IMR-90 (cell line): ENCODE measurements around the gene VAT1L. TPM values are rescaled to one million over a fixed set of nuclear protein-coding genes. Genes with fewer than 3 reads are reported as not detected.

Experiments
- ATAC-seq: fragments of 200-7000 bp; cut with Tn5 transposase; 2 replicates; pipeline ENCODE4 v1.9.1; 2020; ENCODE audit warnings: low read depth, mild to moderate bottlenecking, moderate library complexity
- BruUV-seq: library from RNA; stranded (reverse); fragments of 400-500 nt; replicated peaks from 2 replicates; lab custom pipeline; 2021; lab: Mats Ljungman, UMichigan
- CTCF ChIA-PET: fragments of 300-600 bp; formaldehyde crosslinking; extraction: SDS; loops from one replicate; lab custom pipeline; 2021; ENCODE audit warnings: antibody characterized with exemption; lab: Yijun Ruan, JAX
- POLR2A ChIA-PET: fragments of 300-600 bp; sonication (Branson Sonifier 250); formaldehyde crosslinking; loops from one replicate; lab custom pipeline; 2022; ENCODE audit warnings: antibody characterized with exemption; ENCODE audit not compliant: unreplicated experiment; lab: Charles Lee
- DNase-seq: peaks from one replicate; pipeline ENCODE4 v3.0.0; 2013
- H2AFZ ChIP-seq: replicated peaks from 2 replicates; pipeline ENCODE3; 2013; ENCODE audit warnings: low read length, mild to moderate bottlenecking; ENCODE audit not compliant: poor library complexity
- H2AK5ac ChIP-seq: 2 replicates; pipeline ENCODE4 v1.6.1; 2013; ENCODE audit warnings: low read depth, low read length, inconsistent platforms
- H2AK9ac ChIP-seq: replicated peaks from 2 replicates; pipeline ENCODE3; 2013; ENCODE audit warnings: mild to moderate bottlenecking, low read depth, low read length, moderate library complexity; ENCODE audit not compliant: poor library complexity
- H2BK120ac ChIP-seq: 2 replicates; pipeline ENCODE4 v1.6.1; 2013; ENCODE audit warnings: low read depth, low read length, inconsistent platforms
- H2BK15ac ChIP-seq: 3 replicates; pipeline ENCODE4 v1.6.1; 2013; ENCODE audit warnings: low read depth, low read length, inconsistent platforms
- H2BK20ac ChIP-seq: 2 replicates; pipeline ENCODE4 v1.6.1; 2013; ENCODE audit warnings: low read depth, mild to moderate bottlenecking, inconsistent platforms, low read length, moderate library complexity
- H2BK5ac ChIP-seq: 2 replicates; pipeline ENCODE4 v1.6.1; 2013; ENCODE audit warnings: mild to moderate bottlenecking, low read depth, low read length, inconsistent platforms; ENCODE audit not compliant: poor library complexity, severe bottlenecking
- H3K14ac ChIP-seq: replicated peaks from 2 replicates; pipeline ENCODE4 v1.6.1; 2013; ENCODE audit warnings: low read depth, low read length, inconsistent platforms
- H3K18ac ChIP-seq: 2 replicates; pipeline ENCODE4 v1.6.1; 2013; ENCODE audit warnings: low read depth, low read length, control low read depth
- H3K23ac ChIP-seq: 2 replicates; pipeline ENCODE4 v1.6.1; 2013; ENCODE audit warnings: low read depth, low read length, inconsistent platforms
- H3K27ac ChIP-seq: 2 replicates; pipeline ENCODE4 v1.5.1; 2013; ENCODE audit warnings: mild to moderate bottlenecking, control low read depth, low read length; ENCODE audit not compliant: insufficient read depth
- H3K27me3 ChIP-seq: 2 replicates; pipeline ENCODE4 v1.6.1; 2013; ENCODE audit warnings: low read length; ENCODE audit not compliant: control insufficient read depth, insufficient read depth
- H3K36me3 ChIP-seq: 2 replicates; pipeline ENCODE4 v1.6.1; 2013; ENCODE audit warnings: low read length, mixed read lengths; ENCODE audit not compliant: control insufficient read depth, insufficient read depth
- H3K4ac ChIP-seq: 2 replicates; pipeline ENCODE4 v1.6.1; 2013; ENCODE audit warnings: low read depth, low read length, inconsistent platforms
- H3K4me1 ChIP-seq: 2 replicates; pipeline ENCODE4 v1.6.1; 2013; ENCODE audit warnings: low read length, mixed read lengths; ENCODE audit not compliant: control insufficient read depth, insufficient read depth
- H3K4me2 ChIP-seq: 2 replicates; pipeline ENCODE4 v1.6.1; 2013; ENCODE audit warnings: low read depth, mild to moderate bottlenecking, control low read depth, low read length, moderate library complexity
- H3K4me3 ChIP-seq: 2 replicates; pipeline ENCODE4 v1.5.1; 2013; ENCODE audit warnings: low read depth, mild to moderate bottlenecking, control low read depth, low read length, moderate library complexity; ENCODE audit not compliant: insufficient read depth
- H3K56ac ChIP-seq: 2 replicates; pipeline ENCODE4 v1.6.1; 2013; ENCODE audit warnings: low read length, inconsistent platforms; ENCODE audit not compliant: insufficient read depth; ENCODE audit errors: extremely low read depth
- H3K79me1 ChIP-seq, 2 experiments: 2 replicates each; pipeline ENCODE4 v1.6.1; 2013; ENCODE audit warnings: low read length in 2 of 2, inconsistent platforms in 1 of 2, low read depth in 1 of 2
- H3K9ac ChIP-seq: 2 replicates; pipeline ENCODE4 v1.6.1; 2013; ENCODE audit warnings: low read depth, low read length, control low read depth
- H3K9me1 ChIP-seq: 2 replicates; pipeline ENCODE4 v1.6.1; 2013; ENCODE audit warnings: low read length, inconsistent platforms; ENCODE audit not compliant: insufficient read depth
- H3K9me3 ChIP-seq: 2 replicates; pipeline ENCODE4 v1.6.1; 2013; ENCODE audit warnings: low read length; ENCODE audit not compliant: control insufficient read depth, insufficient read depth
- H4K20me1 ChIP-seq: 2 replicates; pipeline ENCODE4 v1.6.1; 2013; ENCODE audit warnings: low read length, inconsistent platforms; ENCODE audit not compliant: insufficient read depth
- H4K5ac ChIP-seq: 2 replicates; pipeline ENCODE4 v1.6.1; 2013; ENCODE audit warnings: mild to moderate bottlenecking, low read depth, low read length, control low read depth
- H4K8ac ChIP-seq, 2 experiments: 2 replicates each; pipeline ENCODE4 v1.6.1; 2013; ENCODE audit warnings: low read depth in 2 of 2, low read length in 2 of 2, control low read depth in 1 of 2, inconsistent platforms in 1 of 2
- H4K91ac ChIP-seq: 2 replicates; pipeline ENCODE4 v1.6.1; 2013; ENCODE audit warnings: low read depth, low read length, inconsistent platforms; ENCODE audit not compliant: insufficient read depth
- CHD1 ChIP-seq: IDR thresholded peaks from 2 replicates; pipeline ENCODE4 v1.6.1; 2012; ENCODE audit warnings: low read depth, low read length, improper control_type of control experiment
- MAFK ChIP-seq: IDR thresholded peaks from 2 replicates; pipeline ENCODE4 v1.6.1; 2012; ENCODE audit warnings: low read depth, low read length, improper control_type of control experiment
- NFE2L2 ChIP-seq: fragments of 150-350 bp; IDR thresholded peaks from 2 replicates; pipeline ENCODE4 v1.6.1; 2016; ENCODE audit warnings: low read depth, mild to moderate bottlenecking, low read length
- RFX5 ChIP-seq: IDR thresholded peaks from 2 replicates; pipeline ENCODE4 v1.8.0; 2012; ENCODE audit warnings: low read depth, mild to moderate bottlenecking, low read length, moderate library complexity
- WGBS, 2 experiments: methylation state at CpG; one replicate each; pipeline versions ENCODE4 v1.1.5 to v1.1.7; 2013; ENCODE audit warnings: missing lambda C conversion rate in 2 of 2; ENCODE audit not compliant: insufficient read length in 1 of 2; ENCODE audit errors: extremely low coverage in 2 of 2; 5-methylcytosine and 5-hydroxymethylcytosine counted together
- dilution Hi-C: fragments of 300-500 bp; cut with HindIII; formaldehyde crosslinking; loops from one replicate; pipeline ENCODE4 v1.14.3; 2018; ENCODE audit warnings: low sequenced_read_pairs; ENCODE audit not compliant: unreplicated experiment
- in situ Hi-C: fragments of 300-500 bp; cut with MboI; formaldehyde crosslinking; loops from 3 replicates; pipeline ENCODE4 v1.14.3; 2019; ENCODE audit warnings: low sequenced_read_pairs, inconsistent platforms, mixed read lengths
- intact Hi-C: fragments of 100-400 bp; cut with micrococcal nuclease; formaldehyde crosslinking; loops from 2 replicates; pipeline ENCODE4 v1.10.0; 2022
- polyA plus RNA-seq, 3 experiments: library from polyadenylated mRNA; depleted of rRNA; stranded (reverse); fragments of >200 nt; gene quantifications; 2 replicates each; pipeline ENCODE4 v1.2.3, GENCODE V29; 2012; ENCODE audit warnings: low replicate concordance in 1 of 3
- total RNA-seq: library from RNA; depleted of rRNA; stranded (reverse); fragments of >200 nt; gene quantifications from 2 replicates; pipeline ENCODE4 v1.2.3, GENCODE V29; 2012
- TF ChIP-seq, protein P1 (sequence below): fragments of 150-350 bp; IDR thresholded peaks from 2 replicates; pipeline ENCODE4 v1.6.1; 2017; ENCODE audit warnings: mild to moderate bottlenecking, antibody characterized with exemption, low read length, low read depth

Gene VAT1L
- total and polyA plus RNA-seq, 2 of the 4 experiments (the other 2 are of a cell fraction): 15.4 to 18.5 TPM

DNA sequence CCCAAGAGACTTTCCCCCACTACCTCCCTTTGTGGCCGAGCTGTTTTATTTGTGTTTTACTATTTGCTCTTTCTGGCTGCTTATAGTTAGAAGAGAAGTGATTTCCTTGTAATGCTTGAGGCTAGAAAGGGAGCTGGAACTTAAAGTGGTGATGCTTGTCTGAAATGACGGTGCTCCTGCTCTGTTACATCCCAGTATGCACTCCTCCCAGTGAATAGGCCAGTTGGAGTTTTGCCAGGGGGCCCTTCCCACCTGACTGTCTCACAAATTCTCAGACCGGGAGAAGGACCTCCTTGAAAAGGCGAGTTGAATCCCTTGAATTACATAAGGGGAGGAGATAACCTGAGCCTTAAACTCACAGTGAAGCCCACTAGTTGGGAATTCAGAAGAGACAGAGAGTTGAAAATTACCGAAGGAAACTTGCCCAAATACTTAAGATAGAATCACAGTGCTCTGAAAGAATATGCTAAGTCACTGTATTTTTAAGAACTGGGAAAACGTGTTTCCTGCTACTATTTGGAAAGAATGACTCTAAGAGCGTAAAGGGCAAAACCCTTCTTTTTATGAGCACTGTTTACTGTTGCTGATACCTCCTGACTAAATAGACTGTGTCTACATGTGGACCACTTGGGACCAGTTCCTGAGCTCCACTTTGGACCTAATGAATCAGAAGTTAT, 149.2 kb downstream of the VAT1L start:
- Histone ChIP-seq H2AK5ac (no peak overlapping the region), H2AK9ac (no peak overlapping the region), H3K9me1 (peaks cover 3% of the 10 kb centered on the region; the same call in 1 of the 2 replicates), H3K27me3 (no peaks in the 10 kb centered on the region), H2BK15ac (no peak overlapping the region), H4K5ac (no peak overlapping the region), H3K4me1 (no peaks in the 10 kb centered on the region), H2BK20ac (peak overlapping the region; percentile 81), H3K9ac (no peak overlapping the region), H2BK5ac (peak overlapping the region; percentile 46), H3K4me3 (no peak overlapping the region), H3K79me1 (no peaks in the 10 kb centered on the region), H3K23ac (no peak overlapping the region), H2BK120ac (peak overlapping the region; percentile 82; the same call in 1 of the 2 replicates), H4K91ac (peak overlapping the region; percentile 33; the same call in 1 of the 2 replicates), H3K9me3 (no peaks in the 10 kb centered on the region), H3K14ac (0 out of 2 replicates have a peak overlapping the region, but pooled peaks have one; percentile 25), H4K20me1 (no peaks in the 10 kb centered on the region), H3K36me3 (no peaks in the 10 kb centered on the region), H3K56ac (no peak overlapping the region), H2AFZ (no peak overlapping the region), H3K27ac (peak overlapping the region; percentile 7; the same call in 1 of the 2 replicates), H3K4me2 (no peak overlapping the region), H4K8ac (peak overlapping the region in 1 of 2 experiments; percentile 40; a peak in 1 of 4 replicates), H3K4ac (peak overlapping the region; percentile 45; the same call in 1 of the 2 replicates), H3K18ac (peak overlapping the region; percentile 43)
- TF ChIP-seq, protein P1, sequence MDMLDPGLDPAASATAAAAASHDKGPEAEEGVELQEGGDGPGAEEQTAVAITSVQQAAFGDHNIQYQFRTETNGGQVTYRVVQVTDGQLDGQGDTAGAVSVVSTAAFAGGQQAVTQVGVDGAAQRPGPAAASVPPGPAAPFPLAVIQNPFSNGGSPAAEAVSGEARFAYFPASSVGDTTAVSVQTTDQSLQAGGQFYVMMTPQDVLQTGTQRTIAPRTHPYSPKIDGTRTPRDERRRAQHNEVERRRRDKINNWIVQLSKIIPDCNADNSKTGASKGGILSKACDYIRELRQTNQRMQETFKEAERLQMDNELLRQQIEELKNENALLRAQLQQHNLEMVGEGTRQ: no peak
- no peak for TF ChIP-seq MAFK
- TF ChIP-seq NFE2L2: peak; percentile 58
- TF ChIP-seq CHD1: no peak
- no peak for TF ChIP-seq RFX5
- intact Hi-C loops (no loop called here), in situ Hi-C loops (no loop called here), dilution Hi-C loops (no loop called here)
- no TSS peak for BruUV-seq
- WGBS, 2 experiments: no CpG with 5 or more reads among the region's 7 CpGs
- POLR2A ChIA-PET: no interaction called here
- CTCF ChIA-PET: no interaction called here
- DNase-seq (peak; percentile 13), ATAC-seq (peak; percentile 62)
